ENCODE measurements around the gene TRIM75.

TRIM75 gene

GRCh38 chr4:165027762-165028402 is 25.8 kb upstream of the TRIM75 start:
- DNase-seq: no peak
- Mint-ChIP-seq H3K27me3 (ENCODE audit: low read depth, poor library complexity) (no peaks in the 10 kb centered on the region), H3K4me1 (no peaks in the 10 kb centered on the region), H3K9me3 (peaks cover 8% of the 10 kb centered on the region), H3K36me3 (ENCODE audit: low read depth) (no peaks in the 10 kb centered on the region), H3K27ac (peak overlapping the region; percentile 20), H3K4me3 (no peak overlapping the region)
- no peak for TF ChIP-seq CTCF (IDR thresholded peaks at IDR 0.05)

- Mint-ChIP-seq H3K9me3 (peaks cover 8% of the 10 kb centered on the region), H3K36me3 (ENCODE audit: low read depth) (no peaks in the 10 kb centered on the region), H3K4me1 (no peaks in the 10 kb centered on the region), H3K4me3 (no peak within 1 kb of the TSS), H3K27ac (no peak within 1 kb of the TSS), H3K27me3 (ENCODE audit: low read depth, poor library complexity) (no peaks in the 10 kb centered on the region)
- DNase-seq: no peak
- TF ChIP-seq CTCF (IDR thresholded peaks at IDR 0.05): no peak
Observed at GRCh38 chr4:165031436-165032211, 22.0 kb upstream of the TRIM75 start, which contains the start of gene TRIM60. Gene TRIM60, plus strand, starts transcription at chr4:165031999. Its CDS starts 8,074 bp downstream, at chr4:165040073.

GRCh38 chr4:165048170-165048569 is 5.5 kb upstream of the TRIM75 start:
- Mint-ChIP-seq H3K36me3 (ENCODE audit: low read depth) (no peaks in the 10 kb centered on the region), H3K27ac (peak overlapping the region; percentile 87), H3K4me3 (no peak overlapping the region), H3K4me1 (peaks cover 14% of the 10 kb centered on the region), H3K9me3 (no peaks in the 10 kb centered on the region), H3K27me3 (ENCODE audit: low read depth, poor library complexity) (peaks cover 4% of the 10 kb centered on the region)
- TF ChIP-seq CTCF (IDR thresholded peaks at IDR 0.05): no peak
- DNase-seq: peak; percentile 6

GRCh38 chr4:165052627-165053026 is 1.0 kb upstream of the TRIM75 start:
- H3K4me3 Mint-ChIP-seq: no peak overlapping the region
- no peak for TF ChIP-seq CTCF (IDR thresholded peaks at IDR 0.05)
- DNase-seq: no peak
- no peaks in the 10 kb centered on the region for H3K9me3 Mint-ChIP-seq
- H3K4me1 Mint-ChIP-seq: peaks cover 14% of the 10 kb centered on the region
- H3K27me3 Mint-ChIP-seq (ENCODE audit: low read depth, poor library complexity): peaks cover 8% of the 10 kb centered on the region
- no peaks in the 10 kb centered on the region for H3K36me3 Mint-ChIP-seq (ENCODE audit: low read depth)
- peak overlapping the region; percentile 53 for H3K27ac Mint-ChIP-seq

- no peak overlapping the region for H3K27ac Mint-ChIP-seq
- no peak for DNase-seq
- peaks cover 5% of the 10 kb centered on the region for H3K4me1 Mint-ChIP-seq
- no peak overlapping the region for H3K4me3 Mint-ChIP-seq
- H3K36me3 Mint-ChIP-seq (ENCODE audit: low read depth): no peaks in the 10 kb centered on the region
- TF ChIP-seq CTCF (IDR thresholded peaks at IDR 0.05): no peak
- peaks cover 6% of the 10 kb centered on the region for H3K27me3 Mint-ChIP-seq (ENCODE audit: low read depth, poor library complexity)
- H3K9me3 Mint-ChIP-seq: no peaks in the 10 kb centered on the region
Observed at GRCh38 chr4:165055601-165056000, 1.9 kb downstream of the TRIM75 start.
